Stimulated activated memory B cell treated with anti-CD40 and anti-IgM and Interleukin-4, amounts not matched to agents 10 μg/mL and 1 μg/mL and 100 μg/mL, for 72 hours (primary cell): ENCODE data around the gene PARP11.
A peak's percentile ranks its signal among the peaks of the same experiment; 100 is the strongest.
"Not testable (repeated sequence)": the region's sequence is repeated elsewhere in the genome, so short reads cannot be mapped to it uniquely, and the experiment has no call there.

ENCODE experiments used
- ATAC-seq: fragments of 150-1000 bp; cut with Tn5 transposase; 2 replicates; pipeline ENCODE4 v1.10.0; 2021
- H3K27ac Mint-ChIP-seq: one replicate; pipeline ENCODE4 v1.8.0; 2022; ENCODE audit warnings: mild to moderate bottlenecking, mixed read lengths
- H3K27me3 Mint-ChIP-seq: one replicate; pipeline ENCODE4 v1.8.0; 2022; ENCODE audit warnings: mixed read lengths
- H3K36me3 Mint-ChIP-seq: one replicate; pipeline ENCODE4 v1.8.0; 2022; ENCODE audit warnings: mixed read lengths
- H3K4me1 Mint-ChIP-seq: one replicate; pipeline ENCODE4 v1.8.0; 2022; ENCODE audit warnings: mixed read lengths
- H3K4me3 Mint-ChIP-seq: one replicate; pipeline ENCODE4 v1.8.0; 2022; ENCODE audit warnings: mild to moderate bottlenecking, moderate library complexity, mixed read lengths
- H3K9me3 Mint-ChIP-seq: one replicate; pipeline ENCODE4 v1.8.0; 2022; ENCODE audit warnings: mixed read lengths

PARP11 gene

DNA sequence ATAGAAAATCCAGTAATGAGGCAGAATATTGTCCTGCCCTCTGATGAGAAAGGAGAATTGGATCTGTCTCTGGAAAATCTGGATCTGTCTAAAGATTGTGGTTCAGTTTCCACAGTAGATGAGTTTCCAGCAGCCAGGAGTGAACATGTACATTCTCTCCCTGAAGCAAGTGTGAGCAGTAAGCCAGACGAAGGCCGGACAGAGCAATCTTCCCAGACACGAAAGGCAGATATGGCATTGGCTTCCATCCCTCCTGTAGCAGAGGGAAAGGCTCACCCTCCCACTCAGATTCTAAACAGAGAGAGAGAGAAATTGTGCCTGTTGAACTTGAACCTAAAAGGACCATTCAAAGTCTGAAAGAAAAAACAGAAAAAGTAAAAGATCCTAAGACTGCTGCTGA is 31.4 kb downstream of the PARP11 start:
- peaks cover 33% of the 10 kb centered on the region for H3K36me3 Mint-ChIP-seq
- H3K27ac Mint-ChIP-seq = no peak overlapping the region

DNA sequence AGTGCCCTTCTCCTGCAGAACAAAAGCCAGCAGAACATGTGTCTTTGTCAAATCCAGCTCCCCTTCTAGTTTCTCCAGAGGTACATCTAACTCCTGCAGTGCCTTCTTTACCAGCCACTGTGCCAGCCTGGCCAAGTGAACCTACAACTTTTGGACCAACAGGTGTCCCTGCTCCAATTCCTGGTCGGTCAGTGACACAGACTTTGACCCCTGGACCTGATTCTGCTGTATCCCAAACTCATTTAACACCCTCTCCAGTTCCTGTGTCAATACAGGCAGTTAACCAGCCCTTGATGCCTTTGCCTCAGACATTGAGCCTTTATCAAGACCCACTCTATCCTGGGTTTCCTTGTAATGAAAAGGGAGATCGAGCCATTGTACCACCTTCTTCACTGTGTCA is 32.4 kb downstream of the PARP11 start:
- not testable (repeated sequence) for H3K27me3 Mint-ChIP-seq, H3K27ac Mint-ChIP-seq, H3K9me3 Mint-ChIP-seq, H3K4me3 Mint-ChIP-seq, ATAC-seq
- Mint-ChIP-seq H3K36me3 (peaks cover 32% of the 10 kb centered on the region), H3K4me1 (peaks cover 39% of the 10 kb centered on the region)

More for the DNA sequence above, 31.4 kb downstream of the PARP11 start:
- Mint-ChIP-seq H3K4me1 (peaks cover 32% of the 10 kb centered on the region), H3K27me3 (no peaks in the 10 kb centered on the region), H3K4me3 (no peak overlapping the region), H3K9me3 (peaks cover under 1% of the 10 kb centered on the region)
- ATAC-seq = no peak

DNA sequence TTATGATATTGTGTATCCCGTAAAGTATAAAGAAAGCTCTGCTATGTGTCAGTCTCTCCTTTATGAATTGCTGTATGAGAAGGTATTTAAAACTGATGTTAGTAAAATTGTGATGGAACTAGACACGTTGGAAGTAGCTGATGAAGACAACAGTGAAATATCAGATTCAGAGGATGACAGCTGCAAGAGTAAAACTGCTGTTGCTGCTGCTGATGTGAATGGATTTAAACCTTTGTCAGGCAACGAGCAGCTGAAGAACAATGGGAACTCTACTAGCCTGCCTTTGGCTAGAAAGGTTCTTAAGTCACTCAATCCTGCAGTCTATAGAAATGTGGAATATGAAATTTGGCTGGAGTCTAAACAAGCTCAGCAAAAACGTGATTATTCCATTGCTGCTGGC is 33.5 kb downstream of the PARP11 start:
- Mint-ChIP-seq H3K4me1 (peaks cover 47% of the 10 kb centered on the region), H3K36me3 (peaks cover 31% of the 10 kb centered on the region), H3K4me3 (peak overlapping the region; percentile 38)
- H3K27me3 Mint-ChIP-seq, H3K27ac Mint-ChIP-seq, ATAC-seq, H3K9me3 Mint-ChIP-seq: not testable (repeated sequence)

- H3K27me3 Mint-ChIP-seq, H3K9me3 Mint-ChIP-seq: not testable (repeated sequence)
- ATAC-seq = peak; percentile 83
- H3K27ac Mint-ChIP-seq = peak overlapping the region; percentile 82
- peaks cover 30% of the 10 kb centered on the region for H3K36me3 Mint-ChIP-seq
- H3K4me3 Mint-ChIP-seq = peak overlapping the region; percentile 76
- H3K4me1 Mint-ChIP-seq = peaks cover 51% of the 10 kb centered on the region
Observed at GRCh38 chr12:3838701-3839548, 34.3 kb downstream of the PARP11 start.

- no peaks in the 10 kb centered on the region for H3K27me3 Mint-ChIP-seq
- H3K36me3 Mint-ChIP-seq = peaks cover 30% of the 10 kb centered on the region
- no peak for ATAC-seq
- H3K4me3 Mint-ChIP-seq = peak overlapping the region; percentile 76
- no peaks in the 10 kb centered on the region for H3K9me3 Mint-ChIP-seq
- H3K27ac Mint-ChIP-seq = peak overlapping the region; percentile 82
- H3K4me1 Mint-ChIP-seq = peaks cover 47% of the 10 kb centered on the region
Observed at GRCh38 chr12:3838076-3838475, 35.1 kb downstream of the PARP11 start.

DNA sequence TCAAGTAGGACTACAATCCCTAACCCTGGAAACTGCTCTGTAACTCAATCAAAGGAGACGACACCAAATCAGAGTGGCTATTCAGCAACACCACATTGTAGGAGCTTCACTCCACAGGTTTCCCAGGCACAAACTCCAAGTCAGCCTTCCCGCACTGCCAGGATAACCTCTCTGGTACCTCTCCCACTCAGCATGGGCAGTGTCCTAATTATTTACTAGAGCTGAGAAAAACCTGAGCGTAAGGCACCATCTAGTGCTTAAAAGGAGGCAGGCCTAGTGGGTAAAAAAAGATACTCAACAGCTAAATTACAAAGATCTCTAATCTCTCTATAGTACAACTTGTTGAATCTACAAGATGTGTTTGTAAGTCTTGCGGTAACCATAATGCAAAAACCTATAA is 36.1 kb downstream of the PARP11 start:
- Mint-ChIP-seq H3K27ac (peak overlapping the region; percentile 82), H3K9me3 (no peaks in the 10 kb centered on the region), H3K36me3 (peaks cover 27% of the 10 kb centered on the region), H3K4me1 (peaks cover 47% of the 10 kb centered on the region), H3K4me3 (peak overlapping the region; percentile 58), H3K27me3 (no peaks in the 10 kb centered on the region)
- no peak for ATAC-seq

GRCh38 chr12:3836641-3837040 is 36.6 kb downstream of the PARP11 start:
- ATAC-seq = no peak
- H3K27me3 Mint-ChIP-seq = no peaks in the 10 kb centered on the region
- H3K9me3 Mint-ChIP-seq = no peaks in the 10 kb centered on the region
- H3K4me3 Mint-ChIP-seq = no peak overlapping the region
- peaks cover 47% of the 10 kb centered on the region for H3K4me1 Mint-ChIP-seq
- H3K27ac Mint-ChIP-seq = peak overlapping the region; percentile 82
- H3K36me3 Mint-ChIP-seq = peaks cover 23% of the 10 kb centered on the region

- peaks cover 47% of the 10 kb centered on the region for H3K4me1 Mint-ChIP-seq
- H3K27me3 Mint-ChIP-seq = no peaks in the 10 kb centered on the region
- ATAC-seq = no peak
- H3K36me3 Mint-ChIP-seq = peaks cover 16% of the 10 kb centered on the region
- H3K4me3 Mint-ChIP-seq = no peak overlapping the region
- peak overlapping the region; percentile 82 for H3K27ac Mint-ChIP-seq
- H3K9me3 Mint-ChIP-seq = no peaks in the 10 kb centered on the region
Observed at GRCh38 chr12:3835914-3836313, 37.3 kb downstream of the PARP11 start.

DNA sequence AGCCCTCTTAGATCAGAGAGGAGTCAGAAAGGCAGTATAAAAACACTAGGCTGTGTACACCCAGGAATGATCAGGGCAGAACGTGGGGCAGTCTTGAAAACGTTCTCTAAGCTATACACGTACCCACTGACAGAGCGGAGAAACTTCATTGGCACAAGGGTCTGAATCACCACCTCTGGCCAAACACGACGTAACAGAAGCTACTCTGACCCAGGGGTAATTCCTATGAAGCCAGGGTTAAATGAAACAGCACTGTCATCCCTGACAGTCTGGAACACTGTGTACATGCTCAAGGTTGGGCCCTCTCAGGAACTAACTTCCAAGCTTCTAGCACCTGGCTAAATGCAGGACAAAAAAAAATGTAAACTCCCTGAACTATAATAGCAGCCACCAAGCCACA is 38.4 kb downstream of the PARP11 start:
- no peak overlapping the region for H3K4me3 Mint-ChIP-seq
- no peak overlapping the region for H3K27ac Mint-ChIP-seq
- no peak for ATAC-seq
- H3K27me3 Mint-ChIP-seq = no peaks in the 10 kb centered on the region
- H3K36me3 Mint-ChIP-seq = peaks cover 12% of the 10 kb centered on the region
- peaks cover 47% of the 10 kb centered on the region for H3K4me1 Mint-ChIP-seq
- H3K9me3 Mint-ChIP-seq = no peaks in the 10 kb centered on the region

DNA sequence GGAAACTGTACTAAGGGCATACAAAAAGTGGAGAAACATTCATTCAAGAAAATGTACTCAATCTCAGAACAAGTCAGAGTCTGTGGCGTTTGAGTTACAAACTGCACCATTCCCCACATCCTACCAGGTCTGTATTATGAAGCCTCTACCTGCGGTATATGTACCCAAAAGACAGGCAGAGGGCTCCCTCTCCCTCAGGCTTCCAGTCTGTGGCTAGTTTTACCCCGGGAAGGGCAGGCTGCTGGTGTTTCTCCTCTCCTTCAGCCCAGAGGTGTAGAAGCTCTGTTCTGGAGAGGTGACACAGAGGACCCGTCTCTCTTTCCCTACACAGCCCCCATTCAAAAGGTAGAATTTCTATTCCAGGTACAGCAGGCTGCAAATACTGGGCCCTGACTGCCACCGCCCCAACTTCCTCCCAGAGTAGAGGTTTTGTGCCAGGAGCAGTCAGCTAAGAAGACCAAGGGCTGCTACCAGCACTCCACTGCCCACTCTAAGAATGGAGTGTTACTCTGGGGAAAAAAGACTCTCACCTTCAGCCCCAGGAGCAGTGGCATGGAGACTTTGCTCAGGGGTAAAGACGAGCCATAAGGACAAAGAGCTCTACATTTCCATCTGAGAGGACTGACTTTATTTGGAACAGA is 39.4 kb downstream of the PARP11 start:
- H3K9me3 Mint-ChIP-seq = no peaks in the 10 kb centered on the region
- H3K27me3 Mint-ChIP-seq = no peaks in the 10 kb centered on the region
- no peak for ATAC-seq
- no peak overlapping the region for H3K4me3 Mint-ChIP-seq
- H3K4me1 Mint-ChIP-seq = peaks cover 47% of the 10 kb centered on the region
- peaks cover 12% of the 10 kb centered on the region for H3K36me3 Mint-ChIP-seq
- peak overlapping the region; percentile 42 for H3K27ac Mint-ChIP-seq

DNA sequence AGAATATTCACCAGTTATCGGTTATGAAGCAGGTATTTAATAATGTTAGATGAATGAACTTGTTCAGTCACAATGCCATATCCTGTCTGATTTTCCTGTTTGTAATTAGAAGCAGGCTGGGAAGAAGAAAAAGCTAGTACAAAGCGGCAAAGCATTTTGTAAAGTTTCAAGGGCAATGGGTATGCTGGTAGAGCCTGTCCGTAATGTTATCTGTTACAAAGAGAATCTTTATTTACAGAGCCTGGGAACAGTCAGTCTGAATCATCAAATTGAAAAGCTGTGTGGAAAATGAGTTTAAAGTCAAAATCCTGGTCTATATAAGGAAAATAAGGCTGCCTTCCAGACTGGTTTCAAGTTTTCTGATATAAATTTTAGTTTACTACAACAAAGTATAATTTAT is 40.5 kb downstream of the PARP11 start:
- H3K36me3 Mint-ChIP-seq = peaks cover 7% of the 10 kb centered on the region
- no peak for ATAC-seq
- H3K9me3 Mint-ChIP-seq = no peaks in the 10 kb centered on the region
- no peak overlapping the region for H3K4me3 Mint-ChIP-seq
- no peaks in the 10 kb centered on the region for H3K27me3 Mint-ChIP-seq
- no peak overlapping the region for H3K27ac Mint-ChIP-seq
- peaks cover 38% of the 10 kb centered on the region for H3K4me1 Mint-ChIP-seq

DNA sequence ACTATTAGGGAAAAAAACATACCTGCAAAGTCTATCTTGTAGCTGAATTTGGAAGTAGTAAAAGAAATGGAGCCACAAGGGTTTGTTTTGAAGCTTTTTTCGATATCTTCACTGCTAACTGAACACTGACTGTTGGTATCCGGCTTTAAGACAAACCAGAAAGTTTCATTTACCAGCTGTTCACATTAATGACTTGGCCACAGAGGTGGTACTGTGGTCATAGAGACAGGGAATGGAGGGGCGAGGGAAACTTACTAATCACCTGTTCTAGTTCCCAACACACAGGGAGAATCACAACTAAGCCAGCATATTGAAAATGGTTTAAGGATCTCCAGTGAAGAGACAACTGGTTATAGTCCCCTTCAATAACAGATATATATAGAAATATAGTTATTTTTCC is 44.3 kb downstream of the PARP11 start:
- H3K27ac Mint-ChIP-seq = no peak overlapping the region
- peaks cover 3% of the 10 kb centered on the region for H3K4me1 Mint-ChIP-seq
- no peak for ATAC-seq
- H3K4me3 Mint-ChIP-seq = no peak overlapping the region
- no peaks in the 10 kb centered on the region for H3K9me3 Mint-ChIP-seq
- no peaks in the 10 kb centered on the region for H3K27me3 Mint-ChIP-seq
- peaks cover 25% of the 10 kb centered on the region for H3K36me3 Mint-ChIP-seq

- H3K9me3 Mint-ChIP-seq = no peaks in the 10 kb centered on the region
- H3K27ac Mint-ChIP-seq = peak overlapping the region; percentile 35
- no peak overlapping the region for H3K4me3 Mint-ChIP-seq
- peak; percentile 60 for ATAC-seq
- no peaks in the 10 kb centered on the region for H3K27me3 Mint-ChIP-seq
- H3K4me1 Mint-ChIP-seq = no peaks in the 10 kb centered on the region
- H3K36me3 Mint-ChIP-seq = peaks cover 25% of the 10 kb centered on the region
Observed at GRCh38 chr12:3827301-3828000, 45.7 kb downstream of the PARP11 start.

- H3K9me3 Mint-ChIP-seq = no peaks in the 10 kb centered on the region
- H3K4me1 Mint-ChIP-seq = no peaks in the 10 kb centered on the region
- no peak overlapping the region for H3K27ac Mint-ChIP-seq
- ATAC-seq = no peak
- H3K36me3 Mint-ChIP-seq = peaks cover 23% of the 10 kb centered on the region
- H3K27me3 Mint-ChIP-seq = no peaks in the 10 kb centered on the region
- H3K4me3 Mint-ChIP-seq = no peak overlapping the region
Observed at GRCh38 chr12:3821441-3821840, 51.8 kb downstream of the PARP11 start.

DNA sequence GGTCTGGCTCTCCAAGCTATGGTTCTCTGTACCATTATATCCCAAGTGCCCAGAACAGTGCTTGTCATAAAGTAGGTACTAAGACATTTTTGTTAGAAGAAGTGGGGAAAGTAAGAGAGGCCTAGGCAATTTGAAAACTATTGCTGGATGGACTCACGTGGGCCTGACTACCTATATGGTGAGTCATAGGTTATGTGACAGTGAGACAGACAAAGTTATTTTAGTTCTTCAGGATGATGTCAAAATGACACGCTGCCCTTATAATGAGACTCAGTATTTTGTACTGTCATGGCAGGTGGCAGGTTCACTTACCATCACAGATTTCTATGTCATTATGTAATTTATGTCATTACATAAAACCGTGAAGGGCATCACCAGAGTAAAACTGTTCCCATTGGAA is 53.1 kb downstream of the PARP11 start:
- no peaks in the 10 kb centered on the region for H3K27me3 Mint-ChIP-seq
- peaks cover 13% of the 10 kb centered on the region for H3K36me3 Mint-ChIP-seq
- no peak overlapping the region for H3K27ac Mint-ChIP-seq
- no peak for ATAC-seq
- no peaks in the 10 kb centered on the region for H3K9me3 Mint-ChIP-seq
- H3K4me1 Mint-ChIP-seq = no peaks in the 10 kb centered on the region
- no peak overlapping the region for H3K4me3 Mint-ChIP-seq
